ENCODE data around the gene CRIP1.

GRCh38 chr14:105452963-105453362 is 33.7 kb upstream of the CRIP1 start:
- TF ChIP-seq CTCF (IDR thresholded peaks at IDR 0.05; ENCODE audit: low read depth, low read length) = no peak
- no peak for TF ChIP-seq EZH2phosphoT487 (IDR thresholded peaks at IDR 0.05; ENCODE audit: low read depth)

All from OCI-LY3 (cell line).